Vagina (tissue), 2 donors: ENCODE data around the gene TBC1D4. TPM values are rescaled to one million over a fixed set of nuclear protein-coding genes. Genes with fewer than 3 reads are reported as not detected.

Source experiments
- DNase-seq, 2 donors: peaks; one replicate each; pipeline ENCODE4 v3.0.0-alpha.2; 2017; ENCODE audit errors: extremely low spot score in 2 of 2
- H3K27ac ChIP-seq: fragments of 200-600 bp; sonication (generic); one replicate; pipeline ENCODE4 v1.5.1; 2019
- H3K27me3 ChIP-seq: fragments of 200-600 bp; sonication (generic); one replicate; pipeline ENCODE4 v1.5.1; 2019
- H3K36me3 ChIP-seq, 2 donors: fragments of 200-600 bp; sonication (generic); one replicate each; pipeline ENCODE4 v1.5.1; 2017 to 2019
- H3K4me1 ChIP-seq: fragments of 200-600 bp; sonication (generic); one replicate; pipeline ENCODE4 v1.5.1; 2019
- H3K4me3 ChIP-seq, 2 donors: fragments of 200-600 bp; sonication (generic); 1 replicate in 1 of 2; 2 replicates in 1 of 2; pipeline ENCODE4 v1.5.1; 2016 to 2019
- H3K9me3 ChIP-seq: fragments of 200-600 bp; sonication (generic); one replicate; pipeline ENCODE4 v1.5.1; 2019
- CTCF ChIP-seq, 3 experiments: fragments of 450-650 bp in 2 of 3; fragments of 200-600 bp in 1 of 3; sonication (generic) in 1 of 3; IDR thresholded peaks; one replicate each; pipeline ENCODE4 v1.5.1; 2017 to 2019; ENCODE audit warnings: antibody characterized with exemption in 3 of 3, mild to moderate bottlenecking in 2 of 3, moderate library complexity in 2 of 3
- POLR2A ChIP-seq, 2 donors: fragments of 450-650 bp; IDR thresholded peaks; one replicate each; pipeline ENCODE4 v1.6.1; 2017; ENCODE audit warnings: antibody characterized with exemption in 2 of 2, mild to moderate bottlenecking in 2 of 2, moderate library complexity in 2 of 2
- POLR2AphosphoS5 ChIP-seq, 2 donors: sonication (generic); formaldehyde crosslinking; IDR thresholded peaks; one replicate each; pipeline ENCODE4 v1.9.0; 2017; ENCODE audit warnings: antibody characterized with exemption in 2 of 2, mild to moderate bottlenecking in 2 of 2, low read depth in 1 of 2; ENCODE audit not compliant: insufficient read depth in 1 of 2
- intact Hi-C: fragments of 100-400 bp; cut with DNase I; formaldehyde crosslinking; loops from one replicate; pipeline ENCODE4 v1.15.1; 2023
- total RNA-seq: library from RNA; depleted of rRNA; stranded (reverse); fragments of >200 nt; gene quantifications from one replicate; pipeline ENCODE4 v1.2.3, GENCODE V29; 2016

Gene TBC1D4
- total RNA-seq, 1 donor from 2014 or later = 25.0 TPM

- no peaks in the 10 kb centered on the region for H3K27me3 ChIP-seq
- intact Hi-C loops = no loop called here
- TF ChIP-seq CTCF (IDR thresholded peaks at IDR 0.05) = no peak
- TF ChIP-seq POLR2AphosphoS5 (IDR thresholded peaks at IDR 0.05; ENCODE audit: insufficient read depth in 1 of 2, low read depth in 1 of 2) = no peak
- no peak for TF ChIP-seq POLR2A (IDR thresholded peaks at IDR 0.05)
- DNase-seq = no peak
- H3K4me3 ChIP-seq = no peak overlapping the region
- H3K36me3 ChIP-seq = peaks cover 2 to 6% of the 10 kb centered on the region in 2 donors
- no peaks in the 10 kb centered on the region for H3K9me3 ChIP-seq
- H3K27ac ChIP-seq = no peak overlapping the region
- no peaks in the 10 kb centered on the region for H3K4me1 ChIP-seq
These were observed 178.7 kb downstream of the TBC1D4 start for GRCh38 chr13:75303263-75303662.

DNA sequence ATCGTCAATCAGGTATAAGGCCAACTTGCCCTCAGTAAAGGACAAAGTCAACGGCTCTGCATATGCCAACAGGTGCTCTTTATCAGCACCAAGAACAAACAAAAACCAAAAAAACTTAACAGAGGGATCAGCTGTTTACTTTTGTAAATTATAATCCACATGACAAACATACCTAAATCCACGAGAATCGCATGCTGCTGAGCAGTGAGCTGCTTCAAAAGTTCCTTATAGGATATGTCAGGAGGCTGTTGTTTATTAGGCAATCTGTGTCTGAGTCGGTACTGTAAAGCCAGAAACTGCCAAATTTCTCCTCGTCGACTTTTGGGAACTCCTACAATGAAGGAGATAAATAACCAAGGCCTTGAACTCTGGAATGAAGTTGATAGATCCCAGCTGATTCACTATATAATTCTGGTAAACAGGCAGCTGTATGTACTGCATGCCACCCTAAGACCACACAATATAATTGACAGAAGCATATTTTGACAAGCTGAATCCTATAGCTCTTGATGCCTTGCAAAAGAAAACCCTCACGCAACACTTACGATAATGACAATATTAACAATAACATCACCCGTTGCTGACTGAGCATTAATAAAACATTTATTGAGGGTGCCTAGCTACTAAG lies 179.8 kb downstream of the TBC1D4 start:
- no peaks in the 10 kb centered on the region for H3K9me3 ChIP-seq
- no peak for TF ChIP-seq CTCF (IDR thresholded peaks at IDR 0.05)
- no peak for TF ChIP-seq POLR2AphosphoS5 (IDR thresholded peaks at IDR 0.05; ENCODE audit: insufficient read depth in 1 of 2, low read depth in 1 of 2)
- TF ChIP-seq POLR2A (IDR thresholded peaks at IDR 0.05) = no peak
- H3K4me3 ChIP-seq = no peak overlapping the region
- H3K36me3 ChIP-seq = peaks cover 2 to 6% of the 10 kb centered on the region in 2 donors
- H3K27me3 ChIP-seq = no peaks in the 10 kb centered on the region
- H3K27ac ChIP-seq = no peak overlapping the region
- DNase-seq = no peak
- intact Hi-C loops = no loop called here
- no peaks in the 10 kb centered on the region for H3K4me1 ChIP-seq

DNA sequence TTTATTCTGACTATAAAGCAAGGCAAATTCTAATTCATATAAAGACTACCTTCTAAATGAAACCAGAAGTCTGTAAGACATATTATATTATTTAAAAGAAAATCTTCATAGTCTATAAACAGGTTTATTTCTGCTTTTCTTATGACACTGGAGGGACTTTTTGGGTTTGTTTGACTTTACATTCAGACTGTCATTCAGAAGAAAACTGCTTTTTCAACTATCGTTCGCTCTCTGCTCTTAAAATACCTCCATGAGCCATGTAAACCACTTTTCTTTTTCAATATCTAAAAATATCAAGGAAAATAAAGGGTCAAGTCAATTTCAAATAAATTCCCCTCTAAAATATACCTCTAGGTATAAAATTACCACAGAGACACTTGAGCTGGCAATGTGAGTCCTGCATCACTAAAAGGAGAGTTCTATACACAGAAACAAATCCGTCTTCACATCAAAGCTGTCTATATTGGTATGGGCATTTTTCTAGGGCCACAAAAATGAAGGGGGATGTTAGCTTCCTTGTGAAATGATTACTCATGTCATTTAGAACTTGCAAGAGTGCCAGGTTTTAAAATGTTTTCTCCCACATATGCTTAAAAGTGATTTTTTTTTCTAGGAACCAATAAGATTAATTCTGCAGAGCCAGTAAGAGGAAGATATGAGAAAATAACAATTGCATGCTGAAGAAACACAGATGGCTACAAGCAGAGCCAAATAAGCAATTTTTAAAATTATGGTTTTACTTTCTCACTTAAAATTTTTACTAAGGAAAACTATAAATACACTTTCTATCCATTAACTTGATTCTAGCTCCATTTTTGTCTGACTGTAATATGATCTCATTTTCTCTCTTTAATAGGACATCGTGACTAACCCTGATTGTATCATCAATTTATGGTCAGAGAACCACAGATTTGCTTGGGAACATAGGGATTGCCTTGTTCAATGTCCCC lies 181.8 kb downstream of the TBC1D4 start:
- H3K4me1 ChIP-seq = no peaks in the 10 kb centered on the region
- no peak for TF ChIP-seq POLR2AphosphoS5 (IDR thresholded peaks at IDR 0.05; ENCODE audit: insufficient read depth in 1 of 2, low read depth in 1 of 2)
- TF ChIP-seq CTCF (IDR thresholded peaks at IDR 0.05) = no peak
- TF ChIP-seq POLR2A (IDR thresholded peaks at IDR 0.05) = no peak
- DNase-seq = no peak
- H3K36me3 ChIP-seq = peaks cover 2 to 6% of the 10 kb centered on the region in 2 donors
- H3K27ac ChIP-seq = no peak overlapping the region
- intact Hi-C loops = no loop called here
- H3K9me3 ChIP-seq = no peaks in the 10 kb centered on the region
- no peak overlapping the region for H3K4me3 ChIP-seq
- no peaks in the 10 kb centered on the region for H3K27me3 ChIP-seq

DNA sequence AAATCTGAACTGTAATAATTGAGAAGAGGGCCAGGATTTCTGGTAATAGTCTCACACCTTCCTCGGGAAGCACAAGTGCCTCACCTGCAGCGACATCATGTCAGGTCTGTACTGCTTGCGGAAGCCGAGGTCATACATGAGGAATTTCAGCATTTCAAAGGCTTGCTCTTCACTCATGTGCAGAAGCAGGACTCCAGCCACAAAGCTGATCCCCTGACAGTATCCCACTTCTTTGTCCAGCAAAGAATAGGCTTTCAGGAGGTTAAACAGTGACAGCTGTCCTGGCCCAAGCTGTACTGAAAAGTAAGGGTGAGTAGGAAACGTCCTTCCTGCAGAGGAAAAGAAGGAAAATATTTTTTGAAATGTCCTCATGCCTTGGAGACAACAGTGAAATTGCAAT lies 182.7 kb downstream of the TBC1D4 start:
- no peaks in the 10 kb centered on the region for H3K4me1 ChIP-seq
- no peak for TF ChIP-seq POLR2AphosphoS5 (IDR thresholded peaks at IDR 0.05; ENCODE audit: insufficient read depth in 1 of 2, low read depth in 1 of 2)
- no peak for TF ChIP-seq CTCF (IDR thresholded peaks at IDR 0.05)
- TF ChIP-seq POLR2A (IDR thresholded peaks at IDR 0.05) = no peak
- H3K36me3 ChIP-seq = peaks cover 2 to 6% of the 10 kb centered on the region in 2 donors
- H3K27me3 ChIP-seq = no peaks in the 10 kb centered on the region
- H3K27ac ChIP-seq = no peak overlapping the region
- DNase-seq = no peak
- H3K9me3 ChIP-seq = no peaks in the 10 kb centered on the region
- no peak overlapping the region for H3K4me3 ChIP-seq
- intact Hi-C loops = no loop called here
